GM18858 (cell line): Measurements from ENCODE around the gene ACIN1.
A peak's percentile ranks its signal among the peaks of the same experiment; 100 is the strongest.
"Not testable (repeated sequence)": the region's sequence is repeated elsewhere in the genome, so short reads cannot be mapped to it uniquely, and the experiment has no call there.

Experiments
- ATAC-seq: cut with Tn5 transposase; IDR thresholded peaks from one replicate; pipeline ENCODE4 v1.9.1; 2021; ENCODE audit not compliant: unreplicated experiment

ACIN1 gene

DNA sequence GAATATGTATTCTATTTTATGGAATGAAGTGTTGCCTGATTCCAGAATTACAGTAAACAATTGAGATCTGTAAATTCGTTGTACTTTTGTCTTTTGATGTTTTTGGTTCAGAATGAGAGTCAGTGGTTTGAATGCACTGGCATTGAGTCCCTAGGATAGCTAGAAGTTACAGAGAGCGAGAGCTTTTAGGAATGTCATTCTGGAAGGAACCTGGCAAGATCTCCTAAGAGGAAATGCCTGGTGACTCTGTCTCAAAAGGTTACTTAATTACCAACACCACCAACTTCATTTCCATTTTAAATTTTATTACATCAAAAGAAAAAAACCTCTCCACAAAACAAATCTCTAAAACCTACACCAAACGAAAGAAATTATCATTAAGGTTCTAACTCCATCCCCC is 30.1 kb upstream of the ACIN1 start:
- no peak for ATAC-seq

DNA sequence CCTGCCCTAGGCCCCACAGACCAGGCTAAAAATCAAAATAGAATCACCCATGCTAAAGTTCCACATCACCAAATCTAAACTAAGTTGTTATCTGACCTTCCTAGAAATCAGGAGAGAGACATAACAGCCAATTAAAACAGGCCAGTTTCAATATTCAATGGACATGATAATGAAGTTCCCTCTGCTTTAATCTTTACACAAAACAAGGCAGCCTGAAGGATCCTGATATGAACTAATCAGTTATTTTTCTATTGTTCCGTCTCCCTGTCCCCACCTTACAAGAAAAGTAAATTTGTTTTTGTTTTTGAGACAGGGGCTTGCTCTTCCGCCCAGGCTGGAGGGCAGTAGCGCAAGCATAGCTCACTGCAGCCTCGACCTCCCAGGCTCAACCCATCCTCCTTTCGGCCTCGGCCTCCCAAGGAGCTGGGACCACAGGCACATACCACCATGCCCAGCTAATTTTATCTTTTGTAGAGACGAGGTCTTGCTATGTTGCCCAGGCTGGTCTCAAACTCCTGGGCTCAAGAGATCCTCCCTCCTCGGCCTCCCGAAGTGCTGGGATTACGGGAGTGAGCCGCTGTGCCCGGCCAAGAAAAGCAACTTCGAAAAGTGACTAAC is 29.5 kb upstream of the ACIN1 start:
- no peak for ATAC-seq

DNA sequence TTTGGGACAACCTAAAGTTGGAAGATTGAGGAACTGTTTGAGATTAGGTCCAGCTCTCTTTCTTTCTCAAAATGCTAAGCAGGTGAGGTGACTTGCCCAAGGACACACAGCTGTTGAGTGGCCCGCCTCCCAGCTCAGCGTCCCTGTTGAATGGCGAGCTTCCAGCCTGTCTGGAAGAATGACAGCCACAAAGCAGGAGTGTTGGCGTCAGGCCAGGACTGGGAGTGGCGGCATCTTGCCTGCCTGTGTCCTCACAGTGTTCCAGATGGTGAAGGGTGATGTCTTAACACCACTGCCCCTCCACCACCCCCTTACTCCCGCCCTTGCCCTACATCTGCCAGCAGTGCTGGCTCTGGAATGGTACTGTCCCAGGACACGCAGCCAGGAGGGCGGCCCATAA is 28.5 kb upstream of the ACIN1 start:
- no peak for ATAC-seq

DNA sequence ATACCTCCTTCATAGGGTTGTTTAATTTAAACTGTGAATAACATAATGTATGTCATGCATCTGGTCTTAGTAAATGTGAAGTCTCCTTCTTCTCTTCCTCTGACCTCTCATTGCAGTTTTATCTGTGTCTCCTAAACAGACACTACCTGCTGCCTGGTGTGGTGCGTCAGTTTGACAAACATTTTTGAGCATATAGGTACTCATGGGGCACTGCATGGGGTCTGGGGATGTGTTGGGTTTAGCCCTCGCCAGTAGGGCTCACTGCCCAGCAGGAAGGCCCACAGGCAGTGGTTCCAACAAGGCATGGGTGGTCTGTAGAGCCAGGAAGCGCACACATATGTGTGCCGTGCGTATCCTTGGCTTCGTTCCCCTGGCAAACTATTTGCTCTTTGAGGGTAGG is 27.1 kb upstream of the ACIN1 start:
- no peak for ATAC-seq

DNA sequence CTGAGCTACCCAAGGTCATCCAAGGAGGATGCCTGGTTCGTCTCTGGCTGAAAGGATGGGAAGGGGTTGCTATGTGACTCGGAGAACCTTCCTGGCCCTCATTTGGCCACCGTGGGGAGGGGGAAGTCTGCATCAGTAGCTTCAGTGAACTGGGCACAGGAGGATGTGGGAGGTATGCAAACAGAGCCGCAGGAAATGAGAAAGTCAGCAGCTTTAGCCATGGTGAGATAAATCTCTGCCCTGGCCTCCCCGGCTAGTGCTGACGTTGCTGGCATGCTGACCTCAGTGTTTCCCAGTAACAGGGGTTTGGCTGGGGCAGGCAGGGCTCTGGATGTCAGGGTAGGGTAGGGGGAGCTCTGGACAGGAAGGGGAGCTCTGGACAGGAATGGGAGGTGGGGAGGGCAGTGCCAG is 26.4 kb upstream of the ACIN1 start:
- ATAC-seq, result peak; percentile 62

DNA sequence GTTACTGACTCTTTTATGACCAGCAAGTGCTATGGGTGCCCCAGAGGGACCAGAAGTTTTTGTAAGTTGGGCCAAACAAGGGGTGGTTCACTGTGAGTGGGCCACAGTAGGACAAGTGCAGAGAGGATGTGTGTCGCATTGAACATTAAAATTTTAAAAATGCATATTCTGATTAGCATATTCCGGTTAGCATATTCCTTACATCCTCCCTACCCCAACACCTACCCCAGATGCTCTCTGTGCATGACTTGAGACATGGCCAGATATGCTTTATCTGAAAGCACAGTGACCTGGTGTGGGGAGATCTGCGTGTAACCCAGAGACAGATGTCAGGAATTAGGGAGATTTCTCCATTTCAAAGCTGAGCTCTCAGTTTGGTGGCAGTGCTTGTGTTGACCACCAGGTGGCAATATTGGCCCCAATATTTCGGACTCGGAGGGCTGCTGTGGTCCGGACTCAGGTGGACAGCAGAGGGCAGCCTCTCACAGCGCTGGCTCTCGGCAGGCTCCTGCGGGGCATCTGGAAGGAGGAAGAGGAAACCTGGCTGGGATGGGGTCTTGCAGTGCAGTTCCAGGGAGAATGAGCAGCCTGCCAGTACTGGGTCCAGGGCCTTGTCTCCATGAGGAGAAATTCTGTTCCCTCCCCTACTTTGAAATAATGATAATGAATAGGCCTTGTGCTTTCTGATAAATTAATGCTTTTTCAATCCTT is 25.8 kb upstream of the ACIN1 start:
- ATAC-seq, result peak; percentile 46

DNA sequence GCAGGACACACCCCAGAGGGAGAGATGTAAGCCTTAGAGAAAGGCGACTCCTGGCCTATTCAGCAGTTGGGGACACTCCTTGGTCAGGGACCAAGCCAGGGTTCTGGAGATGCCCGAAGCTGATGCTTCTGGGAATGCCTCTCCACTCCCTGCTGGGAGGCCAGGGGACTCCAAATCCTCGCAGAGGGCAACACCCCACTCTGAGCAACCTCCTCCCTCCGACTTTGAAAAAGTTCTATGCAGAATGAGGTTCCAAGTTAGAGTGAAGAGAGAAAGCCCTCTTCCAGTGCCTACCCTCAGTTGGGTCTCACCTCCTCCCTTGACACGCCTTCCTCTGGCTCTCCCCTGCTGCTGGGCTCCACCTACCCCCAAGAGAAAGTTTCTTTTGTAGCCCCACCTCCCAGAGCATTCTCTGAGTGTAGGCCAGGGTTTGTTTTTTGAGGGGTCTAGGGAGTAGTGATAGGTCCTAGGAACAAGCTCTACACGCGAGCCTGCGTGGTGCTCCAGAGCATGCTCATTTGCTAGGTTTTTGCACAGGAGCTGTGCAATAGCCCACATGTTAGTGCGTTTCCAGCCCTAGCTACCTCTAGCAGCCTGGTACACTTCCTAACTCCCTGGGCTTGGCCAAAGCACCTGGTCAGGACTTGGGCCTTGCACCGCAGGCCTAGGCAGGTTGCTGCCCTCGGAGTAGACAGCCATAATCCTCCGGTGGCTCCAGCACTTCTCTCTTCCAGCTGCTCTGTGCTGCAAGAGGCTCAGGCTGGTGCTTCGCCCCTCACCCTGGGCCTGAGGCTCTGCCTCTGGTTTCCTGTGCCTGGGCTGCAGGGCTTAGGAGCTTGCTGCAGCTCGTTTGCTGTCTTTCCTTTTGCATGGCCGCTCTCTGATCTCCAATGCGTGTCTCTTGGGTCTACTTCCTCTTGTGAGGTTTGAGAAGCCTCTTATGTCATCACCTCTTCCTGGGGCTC is 24.7 kb upstream of the ACIN1 start:
- no peak for ATAC-seq

DNA sequence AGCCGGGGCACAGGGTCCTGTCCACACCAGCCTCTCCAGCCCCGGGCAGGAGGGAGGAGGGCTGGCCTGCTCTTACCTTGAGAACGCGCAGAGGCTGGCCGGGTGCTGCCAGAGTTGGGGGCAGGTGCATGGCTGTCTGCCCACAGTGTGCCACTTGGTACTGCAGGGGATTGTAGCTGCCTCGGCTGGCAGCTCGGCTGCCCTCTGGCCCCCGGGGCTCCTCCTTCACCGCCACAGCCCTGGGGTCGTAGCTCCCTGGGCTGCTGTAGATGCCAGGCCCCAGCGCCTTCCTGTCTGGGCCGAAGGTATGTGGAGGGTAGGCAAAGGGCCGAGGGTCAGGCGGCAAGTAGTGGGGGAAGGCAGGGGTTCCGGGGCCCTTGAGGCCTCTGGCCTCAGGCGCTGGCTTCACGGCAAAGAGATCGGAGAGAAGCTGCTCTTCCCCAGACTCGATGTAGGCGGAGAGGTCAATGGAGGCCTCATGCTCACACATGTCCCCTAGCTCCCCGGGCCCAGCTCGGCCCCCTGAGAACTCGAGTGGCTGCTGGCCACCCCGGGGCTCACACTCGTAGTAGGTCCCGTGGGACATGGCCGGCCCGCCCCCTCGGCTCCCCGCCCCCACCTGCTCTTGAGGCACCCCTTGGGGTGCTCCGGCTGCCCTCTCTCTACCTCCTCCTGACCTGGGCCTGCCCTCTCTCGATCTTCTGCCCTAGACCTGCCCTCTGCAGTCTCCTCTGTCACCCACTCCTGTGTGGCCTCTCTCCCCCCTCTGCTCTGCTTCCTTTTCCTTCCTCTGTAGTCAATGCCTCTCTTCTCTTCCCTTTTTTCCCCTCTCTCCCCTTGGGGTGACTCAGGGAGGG is 23.8 kb upstream of the ACIN1 start, which contains the start of gene CEBPE:
CEBPE (minus strand) TSS at position 750 of the 857 bp plus-strand sequence; CDS start at position 586, 164 bp downstream.
- no peak for ATAC-seq

DNA sequence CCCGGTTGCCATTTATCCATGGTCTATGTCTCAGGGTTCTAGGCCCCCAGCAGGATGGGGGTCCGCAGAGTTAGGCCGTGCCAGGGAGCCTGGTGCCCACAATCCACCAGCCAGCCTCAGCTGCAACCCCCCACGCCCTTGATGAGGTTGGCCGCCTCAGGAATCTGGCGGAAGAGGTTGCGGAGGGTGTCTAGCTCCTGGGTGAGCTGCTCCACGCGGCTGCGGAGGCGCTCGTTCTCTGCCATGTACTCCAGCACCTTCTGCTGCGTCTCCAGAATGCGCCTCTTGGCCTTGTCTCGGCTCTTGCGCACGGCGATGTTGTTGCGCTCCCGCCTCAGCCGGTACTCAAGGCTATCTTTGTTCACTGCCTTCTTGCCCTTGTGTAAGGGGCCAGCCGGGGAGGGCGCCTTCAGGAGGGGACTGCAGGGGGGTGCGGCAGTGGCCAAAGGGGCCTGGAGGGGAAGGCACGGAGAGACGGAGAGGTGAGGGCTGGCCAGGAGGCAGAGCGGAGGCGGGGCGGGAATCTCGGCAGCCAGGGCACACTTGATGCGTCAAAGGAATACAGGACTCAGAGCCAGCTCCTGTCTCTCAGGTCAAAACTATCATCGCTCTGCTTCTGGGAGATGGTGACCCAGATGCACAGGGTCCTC is 22.6 kb upstream of the ACIN1 start:
- no peak for ATAC-seq

DNA sequence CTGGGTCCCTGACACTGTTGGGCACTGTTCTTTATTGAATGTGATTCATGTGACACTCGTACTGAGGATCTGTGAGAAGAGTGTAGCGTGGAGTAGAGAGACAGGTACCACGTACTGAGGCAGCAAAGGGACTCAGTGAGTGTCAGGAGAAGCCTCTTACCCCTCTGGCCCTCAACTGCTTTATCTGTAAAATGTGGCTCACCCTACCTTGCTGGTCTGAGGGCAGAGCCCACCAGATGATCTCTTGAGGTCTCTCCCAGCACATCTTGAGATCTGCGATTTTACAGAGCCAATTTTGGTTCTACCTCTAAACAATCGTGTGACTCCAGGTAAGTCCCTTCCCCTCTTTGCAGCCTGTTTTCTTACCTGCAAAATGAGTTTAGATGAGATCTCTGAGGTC is 21.0 kb upstream of the ACIN1 start:
- no peak for ATAC-seq

DNA sequence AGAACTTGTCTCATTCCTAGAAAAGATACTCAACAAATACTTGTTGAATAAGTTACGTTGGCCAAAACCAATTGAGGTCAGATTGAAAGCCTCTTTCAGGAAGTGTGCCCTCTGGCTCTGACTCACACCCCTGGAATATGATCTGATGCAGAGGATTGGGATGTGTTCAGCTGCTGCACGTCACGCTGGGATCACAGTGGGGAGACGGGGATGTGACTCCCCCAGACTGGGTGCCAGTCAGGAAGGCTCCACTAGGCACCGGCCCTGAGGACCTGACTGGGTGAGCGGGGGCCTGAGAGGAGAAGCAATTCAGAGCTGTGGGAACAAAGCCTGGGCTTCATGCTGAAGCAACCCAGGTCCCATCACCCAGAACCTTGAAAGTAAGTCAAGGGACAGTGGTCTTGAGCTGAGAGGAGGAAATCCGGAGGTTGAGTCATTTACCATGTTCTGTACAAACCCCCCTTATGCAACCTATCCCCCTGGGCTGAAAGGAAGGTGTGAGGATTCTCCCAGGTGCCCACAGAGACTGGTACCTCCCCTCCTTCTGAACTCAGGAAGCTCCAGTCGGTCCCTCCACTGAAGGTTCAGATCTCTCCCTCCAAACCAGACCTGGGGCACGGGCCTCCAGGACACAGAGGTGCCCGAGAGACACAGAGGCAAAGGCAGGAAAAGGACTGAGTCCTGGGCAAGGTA is 20.2 kb upstream of the ACIN1 start:
- no peak for ATAC-seq

DNA sequence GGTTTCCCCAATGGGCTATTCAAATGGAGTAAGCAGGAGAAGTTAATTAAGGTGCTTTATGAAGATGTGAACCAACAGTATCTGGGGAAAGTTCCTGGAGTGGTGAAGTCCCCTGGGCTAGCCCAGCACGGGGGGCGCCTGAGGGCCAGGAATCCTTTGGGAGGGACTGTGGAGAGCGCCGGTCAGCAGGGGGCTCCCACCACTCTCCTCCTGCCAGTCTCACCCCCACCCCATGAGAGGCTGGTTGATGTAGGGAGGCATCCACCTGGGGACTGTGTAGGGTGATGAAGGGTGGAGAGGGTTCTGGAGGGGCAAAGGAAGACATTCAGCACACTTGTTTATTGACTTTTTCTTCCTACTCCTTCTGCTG is 19.7 kb upstream of the ACIN1 start:
- no peak for ATAC-seq

DNA sequence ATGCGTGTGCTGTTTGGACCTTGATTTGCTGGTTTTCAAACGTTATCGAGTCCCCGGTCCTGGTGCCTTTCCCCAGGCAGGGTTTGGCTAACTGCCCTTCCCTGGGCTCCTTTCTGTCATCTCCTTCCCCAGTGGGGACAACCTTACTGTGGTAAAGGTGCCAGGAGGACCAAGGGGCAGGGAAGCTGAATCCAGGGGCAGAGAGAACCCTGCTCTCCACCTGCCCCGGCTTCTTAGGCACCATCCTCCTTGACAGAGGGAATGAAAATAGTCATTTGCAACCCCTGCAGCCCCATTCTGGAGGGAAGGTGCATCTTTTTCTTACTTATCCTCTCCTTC is 19.2 kb upstream of the ACIN1 start:
- no peak for ATAC-seq

DNA sequence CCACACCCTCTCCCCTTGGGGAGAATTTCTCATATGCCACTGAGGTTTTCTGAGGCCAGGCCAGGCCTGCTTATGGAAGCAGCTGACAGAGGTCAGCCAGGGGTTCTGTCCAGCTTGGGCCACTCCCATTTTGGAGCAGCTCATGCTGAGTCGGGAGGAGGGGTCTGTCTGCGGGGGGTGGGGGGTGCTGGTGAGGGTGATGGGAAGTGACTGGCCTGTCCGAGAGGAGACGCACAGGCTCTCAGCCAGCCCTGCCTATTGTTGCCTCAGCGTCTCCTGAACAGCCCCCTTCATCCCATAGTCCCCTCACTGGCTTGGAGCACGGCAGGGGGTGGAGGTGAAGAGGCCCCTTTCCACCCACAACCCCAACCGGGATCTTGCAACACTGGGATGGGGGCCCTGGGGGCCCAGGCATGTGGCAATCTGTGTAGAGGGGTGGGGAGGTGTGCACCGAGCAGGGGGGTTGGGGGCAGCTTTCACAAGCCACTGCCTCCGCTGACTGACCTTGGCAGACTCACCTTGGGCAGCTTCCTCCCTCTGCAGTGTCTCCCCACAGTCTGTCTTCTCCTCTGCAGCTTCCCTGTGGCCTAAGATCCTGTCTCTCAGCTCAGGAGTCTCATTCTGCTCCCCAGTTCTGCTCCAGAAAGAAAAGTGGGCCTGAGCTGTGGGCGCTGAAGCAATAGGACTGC is 18.6 kb upstream of the ACIN1 start:
- ATAC-seq, result no peak

DNA sequence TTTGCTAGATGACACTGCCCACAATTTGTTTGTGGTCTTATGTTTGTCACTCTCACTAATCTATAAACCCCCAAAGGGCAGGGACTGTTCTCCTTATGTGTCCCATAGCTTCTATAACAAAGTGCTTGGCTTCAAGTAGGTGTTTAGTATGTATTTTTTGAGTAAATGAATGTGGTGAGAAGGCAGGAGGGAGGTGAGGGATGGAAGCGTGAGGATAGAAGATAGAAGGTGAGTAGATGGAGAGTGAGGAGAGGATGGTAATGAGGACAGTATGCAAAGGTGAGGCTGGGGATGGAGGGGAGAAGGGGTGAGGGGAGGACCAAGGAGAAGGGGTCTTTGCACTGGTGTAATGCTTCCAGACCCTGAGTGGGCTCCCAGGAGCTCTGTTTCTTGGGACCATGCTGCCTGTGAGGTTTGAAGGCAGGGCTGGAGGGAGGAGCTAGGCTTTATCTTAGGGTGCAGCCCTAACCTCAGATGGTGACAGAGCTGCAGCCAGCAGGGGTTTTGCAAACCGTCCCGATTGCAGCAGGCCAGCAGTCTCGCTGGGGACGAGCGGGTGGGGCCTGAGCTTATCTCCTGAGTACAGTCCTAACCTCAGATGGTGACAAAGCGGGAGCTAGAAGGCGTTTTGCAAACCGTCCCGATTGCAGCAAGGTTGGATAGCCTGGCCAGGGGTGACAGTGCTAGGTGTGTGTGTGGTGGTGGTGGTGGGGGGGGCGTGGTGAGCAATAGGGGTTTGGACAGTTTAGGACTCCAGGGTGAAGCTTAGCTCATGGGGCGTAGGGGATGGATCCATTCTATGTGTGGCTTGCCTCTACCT is 17.6 kb upstream of the ACIN1 start:
- ATAC-seq, result no peak

DNA sequence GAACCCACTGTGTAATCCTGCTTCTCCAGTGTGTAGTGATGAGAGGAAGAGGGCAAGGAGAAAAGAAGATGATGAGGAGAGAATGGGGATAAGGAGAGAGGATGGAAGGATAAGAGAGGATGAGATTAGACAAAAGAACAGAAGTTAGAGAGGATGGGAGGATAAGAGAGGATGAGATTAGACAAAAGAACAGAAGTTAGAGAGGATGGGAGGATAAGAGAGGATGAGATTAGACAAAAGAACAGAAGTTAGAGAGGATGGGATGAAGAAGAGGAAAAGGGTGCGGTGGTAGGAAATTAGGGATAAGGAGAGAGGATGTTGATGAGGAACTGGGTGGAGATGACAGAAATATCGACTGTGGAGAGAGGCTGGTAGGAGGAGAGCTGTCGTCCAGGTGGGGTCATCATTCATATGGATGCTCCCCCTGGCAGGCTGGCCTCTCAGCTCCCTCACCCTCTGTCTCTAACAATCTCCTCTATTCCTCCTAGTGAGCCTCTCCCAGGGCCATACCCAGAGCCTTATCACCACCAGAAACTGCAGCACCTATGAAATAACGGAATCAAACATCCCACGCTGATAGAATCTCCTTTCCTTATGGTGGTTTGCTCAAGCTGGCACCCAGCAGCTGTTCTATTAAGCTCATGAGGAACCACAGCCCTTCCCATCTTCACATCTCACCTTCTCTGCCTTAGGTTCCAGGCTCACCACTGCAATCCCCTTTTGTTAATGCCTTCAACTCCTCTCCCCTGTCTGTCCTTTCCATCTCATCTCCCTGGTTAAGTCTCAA is 15.8 kb upstream of the ACIN1 start:
- no peak for ATAC-seq

DNA sequence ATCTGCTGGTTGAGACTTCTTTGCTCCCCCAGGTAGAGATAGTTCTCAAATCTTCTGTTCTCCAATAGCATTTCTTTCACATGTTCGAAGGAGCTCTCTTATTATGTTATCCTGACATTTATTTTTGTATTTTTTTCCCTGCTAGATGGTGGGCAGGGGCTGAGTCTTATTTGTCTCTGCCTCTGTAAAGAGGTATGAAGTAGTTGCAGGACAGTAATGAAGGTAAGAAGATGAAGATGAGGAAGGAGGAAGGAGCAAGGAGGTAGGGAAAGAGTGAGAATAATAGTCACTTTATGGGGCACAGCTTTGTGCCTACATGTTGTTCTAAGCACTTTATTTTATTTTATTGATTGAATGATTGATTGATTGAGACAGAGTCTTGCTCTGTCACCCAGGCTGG is 14.8 kb upstream of the ACIN1 start:
- ATAC-seq, result no peak

DNA sequence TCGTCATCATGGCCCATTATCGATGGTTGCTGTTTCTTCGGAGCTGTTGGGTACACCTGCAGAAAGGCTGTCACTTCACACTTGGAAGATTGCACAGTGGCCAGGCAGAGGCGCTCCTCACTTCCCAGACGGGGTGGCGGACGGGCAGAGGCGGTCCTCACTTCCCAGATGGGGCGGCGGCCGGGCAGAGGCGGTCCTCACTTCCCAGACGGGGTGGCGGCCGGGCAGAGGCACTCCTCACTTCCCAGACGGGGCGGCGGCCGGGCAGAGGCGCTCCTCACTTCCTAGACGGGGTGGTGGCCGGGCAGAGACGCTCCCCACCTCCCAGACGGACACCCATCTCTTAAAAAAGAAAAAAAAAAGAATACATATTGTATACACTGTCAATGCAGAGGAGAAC is 13.2 kb upstream of the ACIN1 start:
- ATAC-seq, result not testable (repeated sequence)
